UCSD-AML1 (cell line): ENCODE measurements around the gene GLCE.

ENCODE experiments used
- DNase-seq: peaks from one replicate; lab custom pipeline; 2025; ENCODE audit not compliant: unreplicated experiment; lab: John Stamatoyannopoulos, UW

GLCE gene

GRCh38 chr15:69194025-69194827 is 33.8 kb downstream of the GLCE start:
- DNase-seq, result no peak

- no peak for DNase-seq
Observed at GRCh38 chr15:69194854-69195253, 34.4 kb downstream of the GLCE start.

GRCh38 chr15:69200832-69201745 is 40.7 kb downstream of the GLCE start:
- no peak for DNase-seq

- no peak for DNase-seq
Observed at GRCh38 chr15:69206079-69206478, 45.6 kb downstream of the GLCE start.

- no peak for DNase-seq
Observed at GRCh38 chr15:69209661-69210060, 49.2 kb downstream of the GLCE start.

GRCh38 chr15:69210574-69210973 is 50.1 kb downstream of the GLCE start:
- no peak for DNase-seq

GRCh38 chr15:69213786-69214185 is 53.4 kb downstream of the GLCE start:
- DNase-seq, result no peak

- DNase-seq, result no peak
Observed at GRCh38 chr15:69215314-69216035, 55.0 kb downstream of the GLCE start.

- no peak for DNase-seq
Observed at GRCh38 chr15:69217381-69217780, 56.9 kb downstream of the GLCE start.

GRCh38 chr15:69219690-69220089 is 59.3 kb downstream of the GLCE start:
- DNase-seq, result no peak

GRCh38 chr15:69222002-69222474 is 61.6 kb downstream of the GLCE start:
- no peak for DNase-seq

GRCh38 chr15:69223083-69223813 is 62.8 kb downstream of the GLCE start:
- DNase-seq, result no peak

GRCh38 chr15:69224383-69224782 is 63.9 kb downstream of the GLCE start:
- no peak for DNase-seq

GRCh38 chr15:69225355-69226022 is 65.1 kb downstream of the GLCE start:
- no peak for DNase-seq

GRCh38 chr15:69226023-69226355 is 65.6 kb downstream of the GLCE start:
- DNase-seq, result no peak

- DNase-seq, result no peak
Observed at GRCh38 chr15:69232144-69232543, 71.7 kb downstream of the GLCE start.

GRCh38 chr15:69232765-69233164 is 72.3 kb downstream of the GLCE start:
- no peak for DNase-seq

GRCh38 chr15:69234676-69235075 is 74.2 kb downstream of the GLCE start:
- no peak for DNase-seq

- no peak for DNase-seq
Observed at GRCh38 chr15:69236505-69236904, 76.1 kb downstream of the GLCE start.

- no peak for DNase-seq
Observed at GRCh38 chr15:69237718-69238117, 77.3 kb downstream of the GLCE start.
